ENCODE measurements around the gene PBRM1. TPM values are rescaled to one million over a fixed set of nuclear protein-coding genes. Genes with fewer than 3 reads are reported as not detected.

The PBRM1 gene
- total RNA-seq, 1 donor from 2014 or later, result 90.1 TPM

- peaks cover 37% of the 10 kb centered on the region for H3K36me3 Mint-ChIP-seq
- H3K9me3 Mint-ChIP-seq, result no peaks in the 10 kb centered on the region
- H3K4me3 Mint-ChIP-seq, result no peak overlapping the region
- H3K27me3 Mint-ChIP-seq (ENCODE audit: low read depth), result no peaks in the 10 kb centered on the region
- no peak for DNase-seq (ENCODE audit: low spot score in 2 of 2, unreplicated experiment in 2 of 2)
- H3K27ac Mint-ChIP-seq, result no peak overlapping the region
- no peak for TF ChIP-seq CTCF (IDR thresholded peaks at IDR 0.05; ENCODE audit: unreplicated experiment)
- H3K4me1 Mint-ChIP-seq, result peaks cover 4% of the 10 kb centered on the region
Measured at GRCh38 chr3:52563984-52564383, 121.7 kb downstream of the PBRM1 start.

GRCh38 chr3:52561028-52561747 lies 124.5 kb downstream of the PBRM1 start:
- H3K27ac Mint-ChIP-seq, result peak overlapping the region; percentile 47
- TF ChIP-seq CTCF (IDR thresholded peaks at IDR 0.05; ENCODE audit: unreplicated experiment), result no peak
- no peaks in the 10 kb centered on the region for H3K9me3 Mint-ChIP-seq
- peaks cover 38% of the 10 kb centered on the region for H3K36me3 Mint-ChIP-seq
- DNase-seq (ENCODE audit: low spot score in 2 of 2, unreplicated experiment in 2 of 2), result no peak
- H3K27me3 Mint-ChIP-seq (ENCODE audit: low read depth), result no peaks in the 10 kb centered on the region
- H3K4me1 Mint-ChIP-seq, result peaks cover 4% of the 10 kb centered on the region
- no peak overlapping the region for H3K4me3 Mint-ChIP-seq

- DNase-seq (ENCODE audit: low spot score in 2 of 2, unreplicated experiment in 2 of 2), result no peak
- Mint-ChIP-seq H3K36me3 (peaks cover 45% of the 10 kb centered on the region), H3K27ac (no peak overlapping the region), H3K4me1 (peaks cover 11% of the 10 kb centered on the region), H3K4me3 (no peak overlapping the region), H3K27me3 (ENCODE audit: low read depth) (no peaks in the 10 kb centered on the region), H3K9me3 (no peaks in the 10 kb centered on the region)
- no peak for TF ChIP-seq CTCF (IDR thresholded peaks at IDR 0.05; ENCODE audit: unreplicated experiment)
Measured at GRCh38 chr3:52558436-52558835, 127.3 kb downstream of the PBRM1 start.

- Mint-ChIP-seq H3K4me3 (no peak overlapping the region), H3K36me3 (peaks cover 37% of the 10 kb centered on the region), H3K27ac (peak overlapping the region; percentile 24), H3K9me3 (no peaks in the 10 kb centered on the region), H3K4me1 (peaks cover 11% of the 10 kb centered on the region), H3K27me3 (ENCODE audit: low read depth) (no peaks in the 10 kb centered on the region)
- no peak for DNase-seq (ENCODE audit: low spot score in 2 of 2, unreplicated experiment in 2 of 2)
- no peak for TF ChIP-seq CTCF (IDR thresholded peaks at IDR 0.05; ENCODE audit: unreplicated experiment)
Measured at GRCh38 chr3:52557011-52557960, 128.4 kb downstream of the PBRM1 start.

GRCh38 chr3:52555056-52555455 lies 130.7 kb downstream of the PBRM1 start:
- Mint-ChIP-seq H3K27me3 (ENCODE audit: low read depth) (no peaks in the 10 kb centered on the region), H3K4me1 (peaks cover 6% of the 10 kb centered on the region), H3K9me3 (no peaks in the 10 kb centered on the region), H3K27ac (no peak overlapping the region), H3K4me3 (no peak overlapping the region), H3K36me3 (peaks cover 32% of the 10 kb centered on the region)
- no peak for DNase-seq (ENCODE audit: low spot score in 2 of 2, unreplicated experiment in 2 of 2)
- TF ChIP-seq CTCF (IDR thresholded peaks at IDR 0.05; ENCODE audit: unreplicated experiment), result no peak
